IMR-90 (cell line): ENCODE results near the gene RAD51B. TPM values are rescaled to one million over a fixed set of nuclear protein-coding genes. Genes with fewer than 3 reads are reported as not detected.

ENCODE experiments used
- ATAC-seq: fragments of 200-7000 bp; cut with Tn5 transposase; 2 replicates; pipeline ENCODE4 v1.9.1; 2020; ENCODE audit warnings: low read depth, mild to moderate bottlenecking, moderate library complexity
- BruUV-seq: library from RNA; stranded (reverse); fragments of 400-500 nt; replicated peaks from 2 replicates; lab custom pipeline; 2021; lab: Mats Ljungman, UMichigan
- CTCF ChIA-PET: fragments of 300-600 bp; formaldehyde crosslinking; extraction: SDS; loops from one replicate; lab custom pipeline; 2021; ENCODE audit warnings: antibody characterized with exemption; lab: Yijun Ruan, JAX
- POLR2A ChIA-PET: fragments of 300-600 bp; sonication (Branson Sonifier 250); formaldehyde crosslinking; loops from one replicate; lab custom pipeline; 2022; ENCODE audit warnings: antibody characterized with exemption; ENCODE audit not compliant: unreplicated experiment; lab: Charles Lee
- DNase-seq: peaks from one replicate; pipeline ENCODE4 v3.0.0; 2013
- H2AFZ ChIP-seq: replicated peaks from 2 replicates; pipeline ENCODE3; 2013; ENCODE audit warnings: low read length, mild to moderate bottlenecking; ENCODE audit not compliant: poor library complexity
- H2AK5ac ChIP-seq: 2 replicates; pipeline ENCODE4 v1.6.1; 2013; ENCODE audit warnings: low read depth, low read length, inconsistent platforms
- H2AK9ac ChIP-seq: replicated peaks from 2 replicates; pipeline ENCODE3; 2013; ENCODE audit warnings: mild to moderate bottlenecking, low read depth, low read length, moderate library complexity; ENCODE audit not compliant: poor library complexity
- H2BK120ac ChIP-seq: 2 replicates; pipeline ENCODE4 v1.6.1; 2013; ENCODE audit warnings: low read depth, low read length, inconsistent platforms
- H2BK15ac ChIP-seq: 3 replicates; pipeline ENCODE4 v1.6.1; 2013; ENCODE audit warnings: low read depth, low read length, inconsistent platforms
- H2BK20ac ChIP-seq: 2 replicates; pipeline ENCODE4 v1.6.1; 2013; ENCODE audit warnings: low read depth, mild to moderate bottlenecking, inconsistent platforms, low read length, moderate library complexity
- H2BK5ac ChIP-seq: 2 replicates; pipeline ENCODE4 v1.6.1; 2013; ENCODE audit warnings: mild to moderate bottlenecking, low read depth, low read length, inconsistent platforms; ENCODE audit not compliant: poor library complexity, severe bottlenecking
- H3K14ac ChIP-seq: replicated peaks from 2 replicates; pipeline ENCODE4 v1.6.1; 2013; ENCODE audit warnings: low read depth, low read length, inconsistent platforms
- H3K18ac ChIP-seq: 2 replicates; pipeline ENCODE4 v1.6.1; 2013; ENCODE audit warnings: low read depth, low read length, control low read depth
- H3K23ac ChIP-seq: 2 replicates; pipeline ENCODE4 v1.6.1; 2013; ENCODE audit warnings: low read depth, low read length, inconsistent platforms
- H3K27ac ChIP-seq: 2 replicates; pipeline ENCODE4 v1.5.1; 2013; ENCODE audit warnings: mild to moderate bottlenecking, control low read depth, low read length; ENCODE audit not compliant: insufficient read depth
- H3K27me3 ChIP-seq: 2 replicates; pipeline ENCODE4 v1.6.1; 2013; ENCODE audit warnings: low read length; ENCODE audit not compliant: control insufficient read depth, insufficient read depth
- H3K36me3 ChIP-seq: 2 replicates; pipeline ENCODE4 v1.6.1; 2013; ENCODE audit warnings: low read length, mixed read lengths; ENCODE audit not compliant: control insufficient read depth, insufficient read depth
- H3K4ac ChIP-seq: 2 replicates; pipeline ENCODE4 v1.6.1; 2013; ENCODE audit warnings: low read depth, low read length, inconsistent platforms
- H3K4me1 ChIP-seq: 2 replicates; pipeline ENCODE4 v1.6.1; 2013; ENCODE audit warnings: low read length, mixed read lengths; ENCODE audit not compliant: control insufficient read depth, insufficient read depth
- H3K4me2 ChIP-seq: 2 replicates; pipeline ENCODE4 v1.6.1; 2013; ENCODE audit warnings: low read depth, mild to moderate bottlenecking, control low read depth, low read length, moderate library complexity
- H3K4me3 ChIP-seq: 2 replicates; pipeline ENCODE4 v1.5.1; 2013; ENCODE audit warnings: low read depth, mild to moderate bottlenecking, control low read depth, low read length, moderate library complexity; ENCODE audit not compliant: insufficient read depth
- H3K56ac ChIP-seq: 2 replicates; pipeline ENCODE4 v1.6.1; 2013; ENCODE audit warnings: low read length, inconsistent platforms; ENCODE audit not compliant: insufficient read depth; ENCODE audit errors: extremely low read depth
- H3K79me1 ChIP-seq, 2 experiments: 2 replicates each; pipeline ENCODE4 v1.6.1; 2013; ENCODE audit warnings: low read length in 2 of 2, inconsistent platforms in 1 of 2, low read depth in 1 of 2
- H3K9ac ChIP-seq: 2 replicates; pipeline ENCODE4 v1.6.1; 2013; ENCODE audit warnings: low read depth, low read length, control low read depth
- H3K9me1 ChIP-seq: 2 replicates; pipeline ENCODE4 v1.6.1; 2013; ENCODE audit warnings: low read length, inconsistent platforms; ENCODE audit not compliant: insufficient read depth
- H3K9me3 ChIP-seq: 2 replicates; pipeline ENCODE4 v1.6.1; 2013; ENCODE audit warnings: low read length; ENCODE audit not compliant: control insufficient read depth, insufficient read depth
- H4K20me1 ChIP-seq: 2 replicates; pipeline ENCODE4 v1.6.1; 2013; ENCODE audit warnings: low read length, inconsistent platforms; ENCODE audit not compliant: insufficient read depth
- H4K5ac ChIP-seq: 2 replicates; pipeline ENCODE4 v1.6.1; 2013; ENCODE audit warnings: mild to moderate bottlenecking, low read depth, low read length, control low read depth
- H4K8ac ChIP-seq, 2 experiments: 2 replicates each; pipeline ENCODE4 v1.6.1; 2013; ENCODE audit warnings: low read depth in 2 of 2, low read length in 2 of 2, control low read depth in 1 of 2, inconsistent platforms in 1 of 2
- H4K91ac ChIP-seq: 2 replicates; pipeline ENCODE4 v1.6.1; 2013; ENCODE audit warnings: low read depth, low read length, inconsistent platforms; ENCODE audit not compliant: insufficient read depth
- CHD1 ChIP-seq: IDR thresholded peaks from 2 replicates; pipeline ENCODE4 v1.6.1; 2012; ENCODE audit warnings: low read depth, low read length, improper control_type of control experiment
- CTCF ChIP-seq: conservative IDR thresholded peaks from 2 replicates; pipeline ENCODE4 v1.5.1; 2012; ENCODE audit warnings: mild to moderate bottlenecking, low read depth, low read length, improper control_type of control experiment
- ELK1 ChIP-seq: fragments of 150-350 bp; IDR thresholded peaks from 2 replicates; pipeline ENCODE4 v1.6.1; 2016; ENCODE audit warnings: low read depth, mild to moderate bottlenecking, low read length, moderate library complexity, borderline replicate concordance
- FOS ChIP-seq: fragments of 150-350 bp; IDR thresholded peaks from 2 replicates; pipeline ENCODE4 v1.6.1; 2016; ENCODE audit warnings: low read depth, low read length
- MAZ ChIP-seq: IDR thresholded peaks from 2 replicates; pipeline ENCODE4 v1.6.1; 2012; ENCODE audit warnings: low read depth, mild to moderate bottlenecking, low read length, improper control_type of control experiment, moderate library complexity, borderline replicate concordance
- MXI1 ChIP-seq: IDR thresholded peaks from 2 replicates; pipeline ENCODE4 v1.6.1; 2012; ENCODE audit warnings: low read depth, mild to moderate bottlenecking, low read length, moderate library complexity, borderline replicate concordance
- POLR2A ChIP-seq: IDR thresholded peaks from 2 replicates; pipeline ENCODE4 v1.6.1; 2012; ENCODE audit warnings: mild to moderate bottlenecking, low read depth, low read length
- RAD21 ChIP-seq: IDR thresholded peaks from 2 replicates; pipeline ENCODE4 v1.6.1; 2012; ENCODE audit warnings: low read length, improper control_type of control experiment
- RCOR1 ChIP-seq: IDR thresholded peaks from 2 replicates; pipeline ENCODE4 v1.6.1; 2012; ENCODE audit warnings: mild to moderate bottlenecking, low read length, improper control_type of control experiment; ENCODE audit not compliant: insufficient replicate concordance
- RFX5 ChIP-seq: IDR thresholded peaks from 2 replicates; pipeline ENCODE4 v1.8.0; 2012; ENCODE audit warnings: low read depth, mild to moderate bottlenecking, low read length, moderate library complexity
- SMC3 ChIP-seq: fragments of 150-350 bp; IDR thresholded peaks from 2 replicates; pipeline ENCODE4 v1.6.1; 2016; ENCODE audit warnings: low read depth, mild to moderate bottlenecking, antibody characterized with exemption, low read length, moderate library complexity
- USF2 ChIP-seq: fragments of 150-350 bp; IDR thresholded peaks from 2 replicates; pipeline ENCODE4 v1.6.1; 2017; ENCODE audit warnings: mild to moderate bottlenecking, antibody characterized with exemption, low read length, low read depth
- WGBS, 2 experiments: methylation state at CpG; one replicate each; pipeline versions ENCODE4 v1.1.5 to v1.1.7; 2013; ENCODE audit warnings: missing lambda C conversion rate in 2 of 2; ENCODE audit not compliant: insufficient read length in 1 of 2; ENCODE audit errors: extremely low coverage in 2 of 2; 5-methylcytosine and 5-hydroxymethylcytosine counted together
- dilution Hi-C: fragments of 300-500 bp; cut with HindIII; formaldehyde crosslinking; loops from one replicate; pipeline ENCODE4 v1.14.3; 2018; ENCODE audit warnings: low sequenced_read_pairs; ENCODE audit not compliant: unreplicated experiment
- in situ Hi-C: fragments of 300-500 bp; cut with MboI; formaldehyde crosslinking; loops from 3 replicates; pipeline ENCODE4 v1.14.3; 2019; ENCODE audit warnings: low sequenced_read_pairs, inconsistent platforms, mixed read lengths
- intact Hi-C: fragments of 100-400 bp; cut with micrococcal nuclease; formaldehyde crosslinking; loops from 2 replicates; pipeline ENCODE4 v1.10.0; 2022
- polyA plus RNA-seq, 3 experiments: library from polyadenylated mRNA; depleted of rRNA; stranded (reverse); fragments of >200 nt; gene quantifications; 2 replicates each; pipeline ENCODE4 v1.2.3, GENCODE V29; 2012; ENCODE audit warnings: low replicate concordance in 1 of 3
- total RNA-seq: library from RNA; depleted of rRNA; stranded (reverse); fragments of >200 nt; gene quantifications from 2 replicates; pipeline ENCODE4 v1.2.3, GENCODE V29; 2012

The RAD51B gene
- total and polyA plus RNA-seq, 2 of the 4 experiments (the other 2 are of a cell fraction), result 5.1 to 18.8 TPM

- H4K91ac ChIP-seq, result peak overlapping the region; percentile 85
- no peaks in the 10 kb centered on the region for H3K27me3 ChIP-seq
- WGBS, 2 experiments, result no CpG with 5 or more reads among the region's 1 CpG
- H3K4me2 ChIP-seq, result 0 out of 2 replicates have a peak overlapping the region, but pooled peaks have one; percentile 18
- DNase-seq (no peak), ATAC-seq (no peak)
- no TSS peak for BruUV-seq
- dilution Hi-C loops (no loop called here), intact Hi-C loops (loop anchor here (5.0 to 10.0 kb wide), 3 partner anchors 141 to 439 kb away; no protein-coding TSS in a partner anchor), in situ Hi-C loops (no loop called here)
- H2BK20ac ChIP-seq, result peak overlapping the region; percentile 97
- H3K4me1 ChIP-seq, result peaks cover 46% of the 10 kb centered on the region
- TF ChIP-seq CTCF (no peak), FOS (no peak), USF2 (no peak), RCOR1 (no peak), SMC3 (no peak), POLR2A (no peak), MAZ (no peak), RFX5 (no peak), ELK1 (no peak), MXI1 (no peak), CHD1 (no peak), RAD21 (no peak)
- H3K14ac ChIP-seq, result peak overlapping the region; percentile 89
- H3K9me1 ChIP-seq, result peaks cover 38% of the 10 kb centered on the region
- H3K9me3 ChIP-seq, result no peaks in the 10 kb centered on the region
- H4K8ac ChIP-seq, result peak overlapping the region; percentile 52 to 90
- peak overlapping the region; percentile 97 for H2BK15ac ChIP-seq
- peak overlapping the region; percentile 94 for H3K4ac ChIP-seq
- ChIA-PET POLR2A (no interaction called here), CTCF (no interaction called here)
- H3K79me1 ChIP-seq, result peaks cover 0 to 22% of the 10 kb centered on the region in 2 experiments; a peak in 1 of 4 replicates
- peak overlapping the region; percentile 93 for H2AK5ac ChIP-seq
- H3K23ac ChIP-seq, result peak overlapping the region; percentile 57
- no peaks in the 10 kb centered on the region for H4K20me1 ChIP-seq
- H2AFZ ChIP-seq, result peak overlapping the region; percentile 81
- peak overlapping the region; percentile 88 for H3K18ac ChIP-seq
- H3K9ac ChIP-seq, result peak overlapping the region; percentile 46; the same call in 1 of the 2 replicates
- H4K5ac ChIP-seq, result peak overlapping the region; percentile 79; the same call in 1 of the 2 replicates
- H2AK9ac ChIP-seq, result peak overlapping the region; percentile 85
- H3K36me3 ChIP-seq, result no peaks in the 10 kb centered on the region
- no peak overlapping the region for H3K4me3 ChIP-seq
- peak overlapping the region; percentile 97 for H2BK120ac ChIP-seq
- H2BK5ac ChIP-seq, result peak overlapping the region; percentile 93
- peak overlapping the region; percentile 39; the same call in 1 of the 2 replicates for H3K56ac ChIP-seq
- peak overlapping the region; percentile 77 for H3K27ac ChIP-seq
Measured at GRCh38 chr14:68686205-68686465, 866.6 kb downstream of the RAD51B start.
